Measurements from ENCODE around the gene B4GALT6. TPM values are rescaled to one million over a fixed set of nuclear protein-coding genes. Genes with fewer than 3 reads are reported as not detected.

Gene B4GALT6
- total RNA-seq, 1 donor from 2014 or later: 17.7 TPM

DNA sequence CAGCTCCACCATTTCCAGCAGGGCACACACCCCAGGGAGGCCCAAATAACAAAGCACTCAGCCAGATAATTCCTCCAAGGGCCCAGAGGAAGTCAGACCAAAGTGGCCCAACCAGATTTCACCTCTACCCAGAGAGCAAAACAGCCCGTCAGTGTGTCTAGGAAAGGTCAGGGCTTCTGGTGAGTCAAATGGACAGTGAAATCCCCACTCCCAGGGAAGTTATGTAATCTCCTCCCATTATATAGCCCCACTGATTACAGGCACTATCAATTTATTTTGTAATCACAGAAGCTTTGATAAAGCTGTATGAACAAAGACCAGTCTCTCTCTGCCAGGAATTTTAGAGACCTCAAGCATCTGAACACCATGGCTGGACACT, 4.0 kb downstream of the B4GALT6 start:
- Mint-ChIP-seq H3K4me3 (ENCODE audit: unreplicated experiment) (no peak overlapping the region), H3K27ac (ENCODE audit: unreplicated experiment) (no peak overlapping the region), H3K27me3 (ENCODE audit: low read depth, unreplicated experiment) (no peaks in the 10 kb centered on the region), H3K36me3 (ENCODE audit: low read depth, unreplicated experiment) (no peaks in the 10 kb centered on the region), H3K9me3 (ENCODE audit: unreplicated experiment) (no peaks in the 10 kb centered on the region), H3K4me1 (ENCODE audit: low read depth, unreplicated experiment) (peaks cover 11% of the 10 kb centered on the region)
- no peaks in the 10 kb centered on the region for H3K9me3 ChIP-seq (ENCODE audit: insufficient read depth, low read depth, low read length)
- no peak overlapping the region for H3K9ac ChIP-seq (ENCODE audit: low read length)
- H3K27me3 ChIP-seq (ENCODE audit: insufficient read depth, low read length): no peaks in the 10 kb centered on the region
- FAIRE-seq (no peak), DNase-seq (ENCODE audit: low read depth) (no peak)
- no peak overlapping the region for H3K4me3 ChIP-seq (ENCODE audit: insufficient read depth, low read depth, low read length)
- no peaks in the 10 kb centered on the region for H3K36me3 ChIP-seq (ENCODE audit: insufficient read depth, low read length)
- H2AFZ ChIP-seq (ENCODE audit: low read depth, low read length): no peak overlapping the region
- TF ChIP-seq, protein P1, sequence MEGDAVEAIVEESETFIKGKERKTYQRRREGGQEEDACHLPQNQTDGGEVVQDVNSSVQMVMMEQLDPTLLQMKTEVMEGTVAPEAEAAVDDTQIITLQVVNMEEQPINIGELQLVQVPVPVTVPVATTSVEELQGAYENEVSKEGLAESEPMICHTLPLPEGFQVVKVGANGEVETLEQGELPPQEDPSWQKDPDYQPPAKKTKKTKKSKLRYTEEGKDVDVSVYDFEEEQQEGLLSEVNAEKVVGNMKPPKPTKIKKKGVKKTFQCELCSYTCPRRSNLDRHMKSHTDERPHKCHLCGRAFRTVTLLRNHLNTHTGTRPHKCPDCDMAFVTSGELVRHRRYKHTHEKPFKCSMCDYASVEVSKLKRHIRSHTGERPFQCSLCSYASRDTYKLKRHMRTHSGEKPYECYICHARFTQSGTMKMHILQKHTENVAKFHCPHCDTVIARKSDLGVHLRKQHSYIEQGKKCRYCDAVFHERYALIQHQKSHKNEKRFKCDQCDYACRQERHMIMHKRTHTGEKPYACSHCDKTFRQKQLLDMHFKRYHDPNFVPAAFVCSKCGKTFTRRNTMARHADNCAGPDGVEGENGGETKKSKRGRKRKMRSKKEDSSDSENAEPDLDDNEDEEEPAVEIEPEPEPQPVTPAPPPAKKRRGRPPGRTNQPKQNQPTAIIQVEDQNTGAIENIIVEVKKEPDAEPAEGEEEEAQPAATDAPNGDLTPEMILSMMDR (IDR thresholded peaks at IDR 0.05; ENCODE audit: insufficient read depth, low read depth, low read length): no peak
- TF ChIP-seq EZH2 (IDR thresholded peaks at IDR 0.05; ENCODE audit: insufficient read depth, low read length): no peak
- H3K27ac ChIP-seq (ENCODE audit: low read depth, low read length): no peak overlapping the region
- peaks cover 20% of the 10 kb centered on the region for H3K4me1 ChIP-seq (ENCODE audit: insufficient read depth, low read length)
- H3K79me2 ChIP-seq (ENCODE audit: insufficient read depth, low read length): peaks cover 14% of the 10 kb centered on the region
- no peak overlapping the region for H3K4me2 ChIP-seq (ENCODE audit: low read length)
- no peaks in the 10 kb centered on the region for H4K20me1 ChIP-seq (ENCODE audit: insufficient read depth, low read length)

DNA sequence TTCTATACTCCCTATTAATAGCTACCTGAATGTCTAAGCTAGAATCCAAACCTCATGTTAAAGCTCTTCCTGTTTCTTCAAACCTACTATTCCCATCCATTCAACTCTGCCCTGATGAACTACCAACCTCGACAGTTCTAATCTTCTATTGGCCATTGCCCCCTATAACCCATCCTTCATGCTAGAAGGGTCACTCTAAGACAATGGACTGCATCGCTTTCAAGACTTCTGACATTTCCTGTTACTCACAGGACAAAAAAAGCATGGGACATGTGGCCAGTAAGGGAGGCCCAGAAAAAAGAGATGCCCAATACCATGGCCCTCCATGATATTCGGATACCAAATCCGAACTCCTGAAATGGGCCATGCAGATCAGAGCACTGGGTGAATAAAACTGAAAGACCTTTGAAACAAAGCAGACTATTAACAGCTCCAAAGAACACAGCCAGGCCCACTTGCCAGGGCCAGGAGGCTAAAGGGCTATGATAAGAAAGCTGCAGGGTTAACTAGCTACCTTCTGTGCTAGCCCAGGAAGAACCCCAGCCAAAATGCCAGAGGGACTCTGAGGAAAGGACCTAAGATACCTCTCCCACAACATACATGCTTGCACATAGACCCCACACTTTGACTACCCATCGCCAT, 4.5 kb downstream of the B4GALT6 start:
- DNase-seq (ENCODE audit: low read depth) (no peak), FAIRE-seq (no peak)
- TF ChIP-seq, protein P1 (IDR thresholded peaks at IDR 0.05; ENCODE audit: insufficient read depth, low read depth, low read length): no peak
- no peak for TF ChIP-seq EZH2 (IDR thresholded peaks at IDR 0.05; ENCODE audit: insufficient read depth, low read length)
- H3K4me3 ChIP-seq (ENCODE audit: insufficient read depth, low read depth, low read length): no peak overlapping the region
- Mint-ChIP-seq H3K27ac (ENCODE audit: unreplicated experiment) (no peak overlapping the region), H3K4me1 (ENCODE audit: low read depth, unreplicated experiment) (peaks cover 11% of the 10 kb centered on the region), H3K9me3 (ENCODE audit: unreplicated experiment) (no peaks in the 10 kb centered on the region), H3K36me3 (ENCODE audit: low read depth, unreplicated experiment) (no peaks in the 10 kb centered on the region), H3K27me3 (ENCODE audit: low read depth, unreplicated experiment) (no peaks in the 10 kb centered on the region), H3K4me3 (ENCODE audit: unreplicated experiment) (no peak overlapping the region)
- no peaks in the 10 kb centered on the region for H3K36me3 ChIP-seq (ENCODE audit: insufficient read depth, low read length)
- H3K9me3 ChIP-seq (ENCODE audit: insufficient read depth, low read depth, low read length): no peaks in the 10 kb centered on the region
- peak overlapping the region; percentile 38 for H3K27ac ChIP-seq (ENCODE audit: low read depth, low read length)
- peak overlapping the region; percentile 79 for H2AFZ ChIP-seq (ENCODE audit: low read depth, low read length)
- H3K27me3 ChIP-seq (ENCODE audit: insufficient read depth, low read length): no peaks in the 10 kb centered on the region
- no peak overlapping the region for H3K9ac ChIP-seq (ENCODE audit: low read length)
- peaks cover 20% of the 10 kb centered on the region for H3K4me1 ChIP-seq (ENCODE audit: insufficient read depth, low read length)
- peaks cover 14% of the 10 kb centered on the region for H3K79me2 ChIP-seq (ENCODE audit: insufficient read depth, low read length)
- peak overlapping the region; percentile 68 for H3K4me2 ChIP-seq (ENCODE audit: low read length)
- H4K20me1 ChIP-seq (ENCODE audit: insufficient read depth, low read length): no peaks in the 10 kb centered on the region

DNA sequence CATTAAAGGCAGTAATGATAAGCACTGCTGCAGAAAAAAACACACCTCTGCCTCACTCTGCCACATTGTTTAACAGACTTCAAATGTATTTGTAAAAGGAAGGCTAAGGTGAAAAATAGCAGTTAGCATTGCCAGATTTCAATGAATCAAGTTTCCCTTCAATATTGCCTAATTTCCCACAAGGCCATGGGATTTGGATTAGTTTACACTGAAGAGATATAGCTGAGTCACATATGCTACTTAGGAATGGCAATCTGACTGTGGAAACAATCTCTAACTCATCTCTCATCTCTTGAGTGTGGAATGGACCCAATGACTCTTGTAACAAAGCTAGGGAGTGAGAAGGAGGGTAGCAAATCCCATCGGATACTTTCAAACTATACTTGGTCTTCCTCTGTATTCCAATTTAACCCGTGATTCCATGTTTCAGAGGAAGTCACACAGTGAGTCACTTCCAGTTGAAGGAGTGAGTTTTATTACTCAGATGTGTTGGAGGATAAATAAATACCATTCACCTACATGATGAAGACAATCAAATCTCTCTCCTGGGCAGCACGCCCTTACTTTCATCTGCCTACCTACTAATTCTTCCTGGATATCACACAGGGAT, 5.1 kb downstream of the B4GALT6 start:
- peak overlapping the region; percentile 26 for H3K27ac Mint-ChIP-seq (ENCODE audit: unreplicated experiment)
- peak overlapping the region; percentile 1 for H3K4me3 ChIP-seq (ENCODE audit: insufficient read depth, low read depth, low read length)
- no peaks in the 10 kb centered on the region for H3K27me3 Mint-ChIP-seq (ENCODE audit: low read depth, unreplicated experiment)
- no peaks in the 10 kb centered on the region for H3K36me3 ChIP-seq (ENCODE audit: insufficient read depth, low read length)
- no peaks in the 10 kb centered on the region for H4K20me1 ChIP-seq (ENCODE audit: insufficient read depth, low read length)
- no peaks in the 10 kb centered on the region for H3K27me3 ChIP-seq (ENCODE audit: insufficient read depth, low read length)
- peak overlapping the region; percentile 68 for H3K4me2 ChIP-seq (ENCODE audit: low read length)
- H3K9me3 Mint-ChIP-seq (ENCODE audit: unreplicated experiment): no peaks in the 10 kb centered on the region
- H3K9ac ChIP-seq (ENCODE audit: low read length): no peak overlapping the region
- peak overlapping the region; percentile 79 for H2AFZ ChIP-seq (ENCODE audit: low read depth, low read length)
- H3K4me1 ChIP-seq (ENCODE audit: insufficient read depth, low read length): peaks cover 20% of the 10 kb centered on the region
- H3K4me3 Mint-ChIP-seq (ENCODE audit: unreplicated experiment): no peak overlapping the region
- H3K79me2 ChIP-seq (ENCODE audit: insufficient read depth, low read length): peaks cover 14% of the 10 kb centered on the region
- H3K9me3 ChIP-seq (ENCODE audit: insufficient read depth, low read depth, low read length): no peaks in the 10 kb centered on the region
- DNase-seq (ENCODE audit: low read depth): peak; percentile 85
- H3K27ac ChIP-seq (ENCODE audit: low read depth, low read length): peak overlapping the region; percentile 38
- H3K36me3 Mint-ChIP-seq (ENCODE audit: low read depth, unreplicated experiment): no peaks in the 10 kb centered on the region
- no peak for FAIRE-seq
- H3K4me1 Mint-ChIP-seq (ENCODE audit: low read depth, unreplicated experiment): peaks cover 11% of the 10 kb centered on the region
- no peak for TF ChIP-seq EZH2 (IDR thresholded peaks at IDR 0.05; ENCODE audit: insufficient read depth, low read length)
- TF ChIP-seq, protein P1 (IDR thresholded peaks at IDR 0.05; ENCODE audit: insufficient read depth, low read depth, low read length): no peak
